GM12878 (cell line): ENCODE measurements around the gene FGGY. TPM values are rescaled to one million over a fixed set of nuclear protein-coding genes. Genes with fewer than 3 reads are reported as not detected.

Source experiments
- ASH2L ChIP-seq: fragments of 300-600, 200-600 bp; sonication (generic); IDR thresholded peaks from 2 replicates; pipeline ENCODE4 v1.6.1; 2017; ENCODE audit warnings: low read depth, mild to moderate bottlenecking, borderline replicate concordance
- BCL3 ChIP-seq: IDR thresholded peaks from 2 replicates; pipeline ENCODE4 v1.6.1; 2011; ENCODE audit warnings: borderline replicate concordance, low read depth, mild to moderate bottlenecking, moderate library complexity, low read length; ENCODE audit not compliant: insufficient read depth, poor library complexity, severe bottlenecking
- BMI1 ChIP-seq: fragments of 450-650 bp; IDR thresholded peaks from 2 replicates; pipeline ENCODE4 v1.6.1; 2016; ENCODE audit warnings: mild to moderate bottlenecking, moderate library complexity, borderline replicate concordance
- CHD4 ChIP-seq: fragments of 200-600 bp; sonication (generic); IDR thresholded peaks from 2 replicates; pipeline ENCODE4 v1.6.1; 2016; ENCODE audit warnings: mild to moderate bottlenecking
- CREM ChIP-seq: IDR thresholded peaks from 2 replicates; pipeline ENCODE4 v1.6.1; 2014; ENCODE audit warnings: antibody characterized with exemption, low read depth
- EED ChIP-seq: sonication (generic); IDR thresholded peaks from 2 replicates; pipeline ENCODE4 v1.6.1; 2016; ENCODE audit warnings: antibody characterized with exemption, low read depth
- ESRRA ChIP-seq: IDR thresholded peaks from 2 replicates; pipeline ENCODE4 v1.6.1; 2012; ENCODE audit warnings: mild to moderate bottlenecking, low read length, improper control_type of control experiment
- GATAD2B ChIP-seq: fragments of 450-650 bp; conservative IDR thresholded peaks from 2 replicates; pipeline ENCODE4 v1.6.1; 2017; ENCODE audit warnings: low read depth, mild to moderate bottlenecking, moderate library complexity
- IKZF2 ChIP-seq, 2 experiments: fragments of 450-650 bp; IDR thresholded peaks; 2 replicates each; pipeline ENCODE4 v1.6.1; 2017; ENCODE audit warnings: mild to moderate bottlenecking in 2 of 2, moderate library complexity in 2 of 2
- MLLT1 ChIP-seq: fragments of 450-650 bp; IDR thresholded peaks from 2 replicates; pipeline ENCODE4 v1.6.1; 2016; ENCODE audit warnings: mild to moderate bottlenecking
- MTA3 ChIP-seq: IDR thresholded peaks from 2 replicates; pipeline ENCODE4 v1.6.1; 2012; ENCODE audit warnings: low read length, inconsistent platforms, borderline replicate concordance
- MXI1 ChIP-seq: fragments of 150-350 bp; IDR thresholded peaks from 2 replicates; pipeline ENCODE4 v1.6.1; 2011; ENCODE audit warnings: low read depth, mild to moderate bottlenecking, inconsistent platforms, low read length, improper control_type of control experiment
- PBX3 ChIP-seq: IDR thresholded peaks from 2 replicates; pipeline ENCODE4 v1.6.1; 2011; ENCODE audit warnings: mild to moderate bottlenecking, low read depth, low read length, moderate library complexity; ENCODE audit not compliant: insufficient replicate concordance
- SPI1 ChIP-seq: IDR thresholded peaks from 2 replicates; pipeline ENCODE4 v1.6.1; 2011; ENCODE audit warnings: low read depth, mild to moderate bottlenecking, low read length, moderate library complexity, borderline replicate concordance; ENCODE audit not compliant: insufficient read depth
- SRF ChIP-seq, 2 experiments: IDR thresholded peaks; 2 replicates each; pipeline ENCODE4 v1.6.1; 2011; ENCODE audit warnings: low read depth in 2 of 2, low read length in 2 of 2, mild to moderate bottlenecking in 1 of 2, moderate library complexity in 1 of 2
- TCF7 ChIP-seq: IDR thresholded peaks from 2 replicates; pipeline ENCODE4 v1.6.1; 2014; ENCODE audit warnings: antibody characterized with exemption, borderline replicate concordance
- USF2 ChIP-seq: IDR thresholded peaks from 2 replicates; pipeline ENCODE4 v1.6.1; 2011; ENCODE audit warnings: low read depth, low read length, improper control_type of control experiment, borderline replicate concordance
- ZBED1 ChIP-seq: IDR thresholded peaks from 2 replicates; pipeline ENCODE4 v1.6.1; 2016; ENCODE audit warnings: borderline replicate concordance
- ZNF207 ChIP-seq: fragments of 450-650 bp; IDR thresholded peaks from 2 replicates; pipeline ENCODE4 v1.6.1; 2014; ENCODE audit warnings: antibody characterized with exemption, mild to moderate bottlenecking, borderline replicate concordance
- ZNF217 ChIP-seq: fragments of 450-650 bp; IDR thresholded peaks from 2 replicates; pipeline ENCODE4 v1.6.1; 2017; ENCODE audit warnings: antibody characterized with exemption, mild to moderate bottlenecking
- ZNF592 ChIP-seq: fragments of 450-650 bp; IDR thresholded peaks from 2 replicates; pipeline ENCODE4 v1.6.1; 2017; ENCODE audit warnings: mild to moderate bottlenecking, moderate library complexity
- polyA plus RNA-seq, 11 experiments: library from polyadenylated mRNA; depleted of rRNA in 4 of 11; unstranded in 6 of 11; stranded (reverse) in 5 of 11; fragments of >200 nt; fragmentation: Nextera tagmentation in 4 of 11; fragmentation: Illumina TruSeq in 1 of 11; extraction: Ambion mirVana in 4 of 11; extraction: Trizol in 1 of 11; gene quantifications; 1 replicate in 1 of 11; 2 replicates in 10 of 11; pipeline versions ENCODE4 v1.2.1 to v1.2.3, GENCODE V29; 2011 to 2016; ENCODE audit warnings: inconsistent platforms in 2 of 11, missing spikeins in 2 of 11, low read depth in 1 of 11
- total RNA-seq, 4 experiments: library from RNA; depleted of rRNA in 3 of 4; stranded (reverse); fragments of >200 nt in 3 of 4; fragmentation: Illumina TruSeq in 1 of 4; extraction: Trizol in 1 of 4; gene quantifications; 2 replicates each; pipeline versions ENCODE4 v1.2.1 to v1.2.3, GENCODE V29; 2013 to 2021

The FGGY gene
- total and polyA plus RNA-seq, 10 of the 15 experiments (the other 5 are each of a cell fraction or from before 2014, with no cell fraction given) = 6.2 to 11.9 (median 7.5) TPM

GRCh38 chr1:59266180-59266926, 30.5 kb upstream of the FGGY start (continued):
- TF ChIP-seq TCF7 (no peak; the same call in 1 of the 2 replicates), ZNF207 (no peak), GATAD2B (no peak; the same call in 1 of the 2 replicates), PBX3 (no peak), MXI1 (no peak), USF2 (no peak), ESRRA (no peak), ZNF592 (no peak), CREM (no peak), SRF (IDR thresholded peaks at IDR 0.05; ENCODE audit: low read depth in 2 of 2, low read length in 2 of 2) (no peak), ASH2L (no peak), IKZF2 (IDR thresholded peaks at IDR 0.05) (peak; percentile 84 to 86), BMI1 (no peak), BCL3 (no peak), ZBED1 (no peak; the same call in 1 of the 2 replicates), CHD4 (no peak), SPI1 (peak; percentile 91), MLLT1 (0 out of 2 replicates have a peak, but pooled peaks have one; percentile 56), EED (peak; percentile 39; the same call in 1 of the 2 replicates), ZNF217 (no peak), MTA3 (no peak)
